WERI-Rb-1 (cell line): ENCODE data around the gene SHANK1.
"Not testable (repeated sequence)": the region's sequence is repeated elsewhere in the genome, so short reads cannot be mapped to it uniquely, and the experiment has no call there.

Experiments used
- DNase-seq: peaks from one replicate; pipeline ENCODE4 v3.0.0-alpha.2; 2020
- H3K27ac ChIP-seq: fragments of 250-450 bp; sonication (Bioruptor Pico); 2 replicates; pipeline ENCODE4 v1.5.1; 2020; ENCODE audit warnings: mild to moderate bottlenecking, moderate library complexity
- H3K27me3 ChIP-seq: fragments of 250-450 bp; sonication (Bioruptor Pico); 2 replicates; pipeline ENCODE4 v1.5.1; 2021; ENCODE audit warnings: mild to moderate bottlenecking, low read depth, moderate library complexity; ENCODE audit not compliant: insufficient read depth, severe bottlenecking
- H3K36me3 ChIP-seq: fragments of 250-450 bp; sonication (Bioruptor Pico); 2 replicates; pipeline ENCODE4 v1.5.1; 2020; ENCODE audit warnings: mild to moderate bottlenecking, moderate library complexity
- H3K4me3 ChIP-seq: 2 replicates; pipeline ENCODE4 v1.5.1; 2011; ENCODE audit warnings: low read depth, mild to moderate bottlenecking, control low read depth, low read length
- H3K9me3 ChIP-seq: fragments of 250-450 bp; sonication (Bioruptor Pico); 2 replicates; pipeline ENCODE4 v1.5.1; 2021; ENCODE audit warnings: mild to moderate bottlenecking, moderate library complexity; ENCODE audit not compliant: severe bottlenecking
- TF ChIP-seq, protein P1 (sequence below): IDR thresholded peaks from 2 replicates; pipeline ENCODE4 v1.5.1; 2011; ENCODE audit warnings: low read depth, mild to moderate bottlenecking, control low read depth, inconsistent platforms, low read length

The SHANK1 gene

DNA sequence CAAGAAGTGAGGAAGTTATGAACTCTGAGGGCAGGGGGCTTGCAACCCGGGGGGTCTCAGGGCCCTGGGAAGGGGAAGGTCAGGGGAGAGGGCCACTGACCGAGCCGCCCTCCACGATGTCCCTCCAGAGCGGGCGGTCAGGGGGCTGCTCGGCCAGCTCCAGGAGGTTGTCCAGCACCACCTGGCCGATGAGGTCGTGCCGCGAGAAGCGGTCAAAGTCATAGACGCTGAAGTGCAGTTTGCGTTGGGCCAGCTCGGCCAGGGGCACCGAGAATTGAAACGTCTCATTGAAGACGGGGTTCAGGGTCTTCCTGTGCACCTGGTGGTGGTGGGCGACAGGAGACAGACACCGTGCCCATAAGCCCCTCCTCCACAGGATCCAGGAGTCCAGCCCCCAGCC, 90.4 kb downstream of the SHANK1 start:
- TF ChIP-seq, protein P1, sequence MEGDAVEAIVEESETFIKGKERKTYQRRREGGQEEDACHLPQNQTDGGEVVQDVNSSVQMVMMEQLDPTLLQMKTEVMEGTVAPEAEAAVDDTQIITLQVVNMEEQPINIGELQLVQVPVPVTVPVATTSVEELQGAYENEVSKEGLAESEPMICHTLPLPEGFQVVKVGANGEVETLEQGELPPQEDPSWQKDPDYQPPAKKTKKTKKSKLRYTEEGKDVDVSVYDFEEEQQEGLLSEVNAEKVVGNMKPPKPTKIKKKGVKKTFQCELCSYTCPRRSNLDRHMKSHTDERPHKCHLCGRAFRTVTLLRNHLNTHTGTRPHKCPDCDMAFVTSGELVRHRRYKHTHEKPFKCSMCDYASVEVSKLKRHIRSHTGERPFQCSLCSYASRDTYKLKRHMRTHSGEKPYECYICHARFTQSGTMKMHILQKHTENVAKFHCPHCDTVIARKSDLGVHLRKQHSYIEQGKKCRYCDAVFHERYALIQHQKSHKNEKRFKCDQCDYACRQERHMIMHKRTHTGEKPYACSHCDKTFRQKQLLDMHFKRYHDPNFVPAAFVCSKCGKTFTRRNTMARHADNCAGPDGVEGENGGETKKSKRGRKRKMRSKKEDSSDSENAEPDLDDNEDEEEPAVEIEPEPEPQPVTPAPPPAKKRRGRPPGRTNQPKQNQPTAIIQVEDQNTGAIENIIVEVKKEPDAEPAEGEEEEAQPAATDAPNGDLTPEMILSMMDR: no peak
- Histone ChIP-seq H3K4me3 (no peak overlapping the region), H3K9me3 (peaks cover 2% of the 10 kb centered on the region), H3K27me3 (no peaks in the 10 kb centered on the region), H3K36me3 (no peaks in the 10 kb centered on the region), H3K27ac (no peak overlapping the region)
- DNase-seq: no peak

DNA sequence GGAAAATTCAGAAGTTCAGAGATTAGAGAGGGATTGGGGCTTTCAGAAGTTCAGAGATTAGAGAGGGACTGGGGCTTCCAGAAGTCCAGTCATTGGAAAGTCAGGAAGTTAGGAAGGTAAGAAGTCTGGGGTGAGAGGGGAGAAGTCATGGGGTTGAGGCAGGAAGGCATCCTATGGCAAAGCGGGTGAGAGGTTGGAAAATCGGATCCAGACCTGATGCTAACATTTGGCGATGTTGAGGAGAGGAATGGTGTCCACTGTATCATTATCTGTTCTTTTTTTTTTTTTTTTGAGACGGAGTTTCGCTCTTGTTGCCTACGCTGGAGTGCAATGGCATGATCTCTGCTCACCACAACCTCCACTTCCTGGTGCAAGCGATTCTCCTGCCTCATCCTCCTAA, 91.1 kb downstream of the SHANK1 start:
- Histone ChIP-seq H3K27ac (no peak overlapping the region), H3K36me3 (no peaks in the 10 kb centered on the region), H3K27me3 (no peaks in the 10 kb centered on the region), H3K4me3 (no peak overlapping the region), H3K9me3 (no peaks in the 10 kb centered on the region)
- DNase-seq: no peak
- TF ChIP-seq, protein P1: no peak

DNA sequence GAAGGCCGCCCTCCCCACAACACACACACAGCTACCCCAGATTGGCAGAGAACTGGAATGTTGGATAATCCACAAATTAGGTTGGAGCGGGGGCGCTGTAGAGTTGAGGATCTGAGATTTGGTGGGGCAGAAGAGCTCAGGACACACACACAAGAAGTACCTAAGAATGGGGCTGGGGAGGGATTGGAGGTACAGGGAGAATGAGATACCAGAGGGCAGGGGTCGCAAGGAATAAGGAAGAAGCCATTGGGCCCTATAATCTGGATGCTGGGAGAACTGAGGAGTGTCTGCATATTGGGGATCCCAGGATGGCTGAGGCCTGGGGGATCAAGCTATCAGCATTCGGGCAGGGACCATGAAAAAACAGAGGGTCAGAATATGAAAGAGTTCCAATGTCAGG, 91.5 kb downstream of the SHANK1 start:
- H3K27ac ChIP-seq: no peak overlapping the region
- TF ChIP-seq, protein P1: no peak
- H3K27me3 ChIP-seq: no peaks in the 10 kb centered on the region
- H3K36me3 ChIP-seq: no peaks in the 10 kb centered on the region
- H3K9me3 ChIP-seq: no peaks in the 10 kb centered on the region
- DNase-seq: no peak
- H3K4me3 ChIP-seq: no peak overlapping the region

DNA sequence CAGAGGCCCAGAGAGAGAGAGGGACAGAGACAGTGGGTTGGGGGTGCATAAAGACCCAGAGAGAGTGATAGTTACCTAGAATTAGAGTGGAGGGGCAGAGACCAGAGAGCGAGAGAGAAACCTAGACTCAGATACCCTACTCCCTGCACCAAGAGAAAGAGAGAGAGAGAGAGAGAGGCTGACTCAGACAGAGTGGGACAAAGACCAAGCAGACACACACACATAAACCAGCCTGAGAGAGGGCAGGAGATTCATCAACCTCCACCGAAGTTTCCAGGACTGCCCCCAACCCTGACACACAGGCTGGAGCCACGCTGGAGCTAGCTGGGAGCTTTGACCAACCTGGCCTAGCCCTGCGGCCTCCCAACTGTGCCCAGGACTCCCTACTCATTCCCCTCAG, 92.8 kb downstream of the SHANK1 start:
- Histone ChIP-seq H3K27ac (no peak overlapping the region), H3K36me3 (no peaks in the 10 kb centered on the region), H3K4me3 (no peak overlapping the region), H3K9me3 (no peaks in the 10 kb centered on the region), H3K27me3 (no peaks in the 10 kb centered on the region)
- TF ChIP-seq, protein P1: no peak
- DNase-seq: no peak

DNA sequence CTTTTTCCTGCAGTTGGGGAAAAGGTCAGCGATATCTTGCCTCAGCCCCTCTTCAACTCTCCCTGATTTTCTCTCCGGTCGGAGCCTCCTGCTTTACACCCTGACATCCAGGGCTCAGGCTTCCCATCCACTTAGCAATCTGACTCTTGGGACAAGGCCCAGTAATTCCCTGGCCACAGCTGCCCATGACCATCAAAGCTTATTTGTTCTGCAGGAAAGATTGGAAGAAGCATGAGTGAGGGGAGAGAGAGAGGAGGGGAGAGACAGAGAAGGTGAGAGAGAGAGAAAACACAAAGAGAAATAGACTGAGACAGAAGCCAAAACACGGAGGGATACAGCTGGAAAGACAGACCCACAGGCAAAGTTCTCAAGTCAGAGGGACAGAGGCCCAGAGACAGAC, 93.6 kb downstream of the SHANK1 start:
- Histone ChIP-seq H3K27ac (no peak overlapping the region), H3K9me3 (no peaks in the 10 kb centered on the region), H3K27me3 (no peaks in the 10 kb centered on the region), H3K36me3 (no peaks in the 10 kb centered on the region), H3K4me3 (no peak overlapping the region)
- TF ChIP-seq, protein P1: no peak
- no peak for DNase-seq

DNA sequence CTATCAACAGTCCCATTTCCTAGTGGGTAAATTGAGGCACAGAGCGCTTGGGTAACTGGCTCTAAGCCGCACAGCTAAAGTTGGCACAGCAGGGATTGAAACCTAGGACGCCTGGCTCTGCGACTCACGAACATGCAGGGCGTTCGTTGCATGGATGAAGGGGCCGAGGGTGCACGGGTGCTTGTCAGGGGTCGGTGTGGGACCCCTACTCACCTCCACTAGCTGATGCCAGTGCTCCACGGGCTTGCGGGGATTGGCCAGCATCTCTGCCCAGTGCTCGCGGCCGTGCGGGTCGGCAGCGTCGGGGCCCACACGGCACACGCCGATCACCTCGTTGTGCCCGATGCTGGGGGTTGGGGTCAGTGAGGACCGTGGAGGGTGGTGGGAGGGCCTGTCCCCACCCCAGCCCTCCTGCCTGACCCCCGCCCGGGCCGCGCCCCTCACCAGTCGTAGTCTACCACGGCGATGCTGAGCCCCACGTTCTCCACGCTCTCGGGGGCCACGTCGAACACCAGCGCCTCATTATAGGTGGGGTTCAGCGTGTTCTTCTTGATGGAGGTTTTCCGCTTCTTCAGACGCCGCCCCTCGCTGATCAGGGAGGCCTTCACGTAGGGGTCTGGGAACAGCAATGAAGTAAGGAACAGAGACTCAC, 94.5 kb downstream of the SHANK1 start:
- Histone ChIP-seq H3K27me3 (no peaks in the 10 kb centered on the region), H3K4me3 (no peak overlapping the region), H3K27ac (no peak overlapping the region), H3K9me3 (no peaks in the 10 kb centered on the region), H3K36me3 (no peaks in the 10 kb centered on the region)
- no peak for DNase-seq
- TF ChIP-seq, protein P1: no peak

DNA sequence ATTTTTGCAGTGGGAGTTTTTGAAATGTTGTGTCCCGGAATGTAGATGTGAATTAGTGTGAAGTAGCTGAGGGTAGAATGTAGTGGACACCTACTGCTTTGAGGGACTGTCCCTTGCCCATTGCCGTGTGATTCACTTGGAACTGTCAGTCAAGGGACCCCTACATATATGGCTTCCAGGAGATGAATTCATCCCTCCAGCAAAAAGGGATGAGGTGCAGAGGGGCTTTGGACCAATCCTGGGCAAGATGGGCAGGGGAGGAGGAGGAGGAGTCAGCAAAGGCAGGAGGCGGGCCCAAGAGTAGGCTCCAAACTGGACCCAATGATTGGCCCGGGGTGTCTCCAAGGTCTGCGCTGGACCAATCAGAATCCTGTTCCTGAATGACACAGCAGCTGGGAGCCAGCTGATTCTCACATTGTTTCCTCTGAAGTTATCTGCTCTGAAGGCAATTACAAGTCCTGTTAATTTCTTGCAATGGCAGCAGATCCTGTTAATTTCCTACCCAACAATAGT, 99.2 kb downstream of the SHANK1 start:
- not testable (repeated sequence) for H3K27me3 ChIP-seq

DNA sequence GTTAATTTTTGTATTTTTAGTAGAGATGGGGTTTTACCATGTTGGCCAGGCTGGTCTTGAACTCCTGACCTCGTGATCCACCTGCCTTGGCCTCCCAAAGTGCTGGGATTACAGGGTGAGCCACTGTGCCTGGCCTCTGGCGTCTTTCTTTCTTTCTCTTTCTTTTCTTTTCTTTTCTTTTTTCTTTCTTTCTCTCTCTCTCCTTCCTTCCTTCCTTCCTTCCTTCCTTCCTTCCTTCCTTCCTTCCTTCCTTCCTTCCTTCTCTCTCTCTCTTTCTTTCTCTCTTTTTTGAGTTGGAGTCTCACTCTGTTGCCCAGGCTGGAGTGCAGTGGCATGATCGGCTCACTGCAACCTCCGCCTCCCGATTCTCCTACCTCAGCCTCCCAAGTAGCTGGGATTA, 100.4 kb downstream of the SHANK1 start:
- H3K27ac ChIP-seq, H3K9me3 ChIP-seq, H3K36me3 ChIP-seq, DNase-seq, H3K4me3 ChIP-seq, H3K27me3 ChIP-seq: not testable (repeated sequence)

More for the DNA sequence above, 99.2 kb downstream of the SHANK1 start:
- not testable (repeated sequence) for DNase-seq, H3K27ac ChIP-seq, H3K36me3 ChIP-seq, H3K9me3 ChIP-seq, H3K4me3 ChIP-seq
